CD14-positive monocyte (primary cell): ENCODE data around the gene EPN3. TPM values are rescaled to one million over a fixed set of nuclear protein-coding genes. Genes with fewer than 3 reads are reported as not detected.
A peak's percentile ranks its signal among the peaks of the same experiment; 100 is the strongest.

Experiments
- DNase-seq, 3 donors: peaks; one replicate each; pipeline ENCODE4 v3.0.0-alpha.2; 2011 to 2022
- H2AFZ ChIP-seq: 2 replicates; pipeline ENCODE4 v1.6.0; 2012; ENCODE audit warnings: mild to moderate bottlenecking, low read depth, low read length, inconsistent platforms; ENCODE audit not compliant: insufficient read depth, poor library complexity, severe bottlenecking
- H3K27ac ChIP-seq, 2 donors: 1 replicate in 1 of 2; 2 replicates in 1 of 2; pipeline ENCODE4 v1.5.1; 2012 to 2013; ENCODE audit warnings: low read length in 2 of 2, control low read depth in 1 of 2, inconsistent platforms in 1 of 2, low read depth in 1 of 2, mild to moderate bottlenecking in 1 of 2
- H3K27me3 ChIP-seq, 2 donors: one replicate each; pipeline versions ENCODE4 v1.6.0 to v1.6.1; 2011 to 2013; ENCODE audit warnings: low read length in 2 of 2; ENCODE audit not compliant: control insufficient read depth in 2 of 2, insufficient read depth in 2 of 2
- H3K36me3 ChIP-seq, 2 donors: replicated peaks in 1 of 2; 1 replicate in 1 of 2; 2 replicates in 1 of 2; pipeline versions ENCODE4 v1.5.1 to v1.6.1; 2012 to 2013; ENCODE audit warnings: low read length in 2 of 2, control low read depth in 1 of 2, inconsistent platforms in 1 of 2, mild to moderate bottlenecking in 1 of 2; ENCODE audit not compliant: insufficient read depth in 2 of 2, control insufficient read depth in 1 of 2
- H3K4me1 ChIP-seq, 2 donors: 1 replicate in 1 of 2; 2 replicates in 1 of 2; pipeline versions ENCODE4 v1.5.1 to v1.6.1; 2012 to 2013; ENCODE audit warnings: low read length in 2 of 2, control low read depth in 1 of 2, inconsistent platforms in 1 of 2, mild to moderate bottlenecking in 1 of 2, moderate library complexity in 1 of 2; ENCODE audit not compliant: insufficient read depth in 2 of 2, control insufficient read depth in 1 of 2
- H3K4me2 ChIP-seq: replicated peaks from 2 replicates; pipeline ENCODE3; 2012; ENCODE audit warnings: low read length, moderate library complexity, mild to moderate bottlenecking; ENCODE audit not compliant: poor library complexity, severe bottlenecking; ENCODE audit errors: extremely low read depth
- H3K4me3 ChIP-seq, 3 experiments: fragments of 200-600 bp in 1 of 3; sonication (generic) in 1 of 3; replicated peaks in 1 of 3; 1 replicate in 2 of 3; 2 replicates in 1 of 3; pipeline ENCODE4 v1.5.1; 2011 to 2013; ENCODE audit warnings: low read length in 3 of 3, mild to moderate bottlenecking in 3 of 3, control low read depth in 2 of 3, low read depth in 2 of 3, inconsistent platforms in 1 of 3, moderate library complexity in 1 of 3
- H3K79me2 ChIP-seq: 2 replicates; pipeline ENCODE4 v1.6.0; 2012; ENCODE audit warnings: mild to moderate bottlenecking, control low read depth, inconsistent platforms, low read length, moderate library complexity; ENCODE audit not compliant: insufficient read depth
- H3K9ac ChIP-seq: 2 replicates; pipeline ENCODE4 v1.6.0; 2017; ENCODE audit warnings: low read length, mild to moderate bottlenecking; ENCODE audit not compliant: insufficient read depth, poor library complexity, severe bottlenecking
- H3K9me3 ChIP-seq, 2 donors: replicated peaks in 1 of 2; 1 replicate in 1 of 2; 2 replicates in 1 of 2; pipeline versions ENCODE4 v1.5.1 to v1.6.1; 2012 to 2013; ENCODE audit warnings: low read length in 2 of 2, control low read depth in 1 of 2; ENCODE audit not compliant: control insufficient read depth in 1 of 2, insufficient read depth in 1 of 2
- H4K20me1 ChIP-seq: 2 replicates; pipeline ENCODE4 v1.6.0; 2012; ENCODE audit warnings: mild to moderate bottlenecking, low read length, control low read depth, moderate library complexity; ENCODE audit not compliant: insufficient read depth
- H3K27ac Mint-ChIP-seq, 7 donors: one replicate each; pipeline ENCODE4 v1.8.0; 2020; ENCODE audit warnings: mild to moderate bottlenecking in 7 of 7, mixed read lengths in 7 of 7, moderate library complexity in 6 of 7, inconsistent platforms in 2 of 7
- H3K27me3 Mint-ChIP-seq, 3 donors: one replicate each; pipeline ENCODE4 v1.8.0; 2021 to 2022; ENCODE audit warnings: low read depth in 3 of 3, mild to moderate bottlenecking in 3 of 3, mixed read lengths in 3 of 3, moderate library complexity in 3 of 3, inconsistent platforms in 1 of 3
- H3K36me3 Mint-ChIP-seq, 2 donors: one replicate each; pipeline ENCODE4 v1.8.0; 2020; ENCODE audit warnings: mixed read lengths in 2 of 2, inconsistent platforms in 1 of 2, mild to moderate bottlenecking in 1 of 2
- H3K4me1 Mint-ChIP-seq: one replicate; pipeline ENCODE4 v1.8.0; 2020; ENCODE audit warnings: mild to moderate bottlenecking, mixed read lengths
- H3K4me3 Mint-ChIP-seq, 2 donors: one replicate each; pipeline ENCODE4 v1.8.0; 2020; ENCODE audit warnings: mild to moderate bottlenecking in 2 of 2, mixed read lengths in 2 of 2, moderate library complexity in 1 of 2
- H3K9me3 Mint-ChIP-seq, 7 donors: one replicate each; pipeline ENCODE4 v1.8.0; 2020 to 2022; ENCODE audit warnings: mixed read lengths in 7 of 7, mild to moderate bottlenecking in 6 of 7, moderate library complexity in 6 of 7, inconsistent platforms in 2 of 7
- WGBS: methylation state at CpG from one replicate; pipeline ENCODE4 v1.1.5; 2013; ENCODE audit warnings: missing lambda C conversion rate; ENCODE audit not compliant: insufficient coverage; 5-methylcytosine and 5-hydroxymethylcytosine counted together
- intact Hi-C, 2 donors: fragments of 100-400 bp; cut with micrococcal nuclease; formaldehyde crosslinking; loops; one replicate each; pipeline versions ENCODE4 v1.15.0 to v1.15.1; 2023
- polyA plus RNA-seq, 3 donors: library from polyadenylated mRNA; depleted of rRNA in 1 of 3; unstranded in 2 of 3; stranded (reverse) in 1 of 3; fragments of 300-500 nt in 2 of 3; fragments of >200 nt in 1 of 3; fragmentation: Illumina TruSeq in 2 of 3; gene quantifications; 1 replicate in 2 of 3; 2 replicates in 1 of 3; pipeline ENCODE4 v1.2.3, GENCODE V29; 2012 to 2021
- TF ChIP-seq, protein P1 (sequence below): fragments of 200-600 bp; IDR thresholded peaks from one replicate; pipeline ENCODE4 v1.8.0; 2022; ENCODE audit warnings: antibody characterized with exemption, mild to moderate bottlenecking

EPN3 gene
- polyA plus RNA-seq, 3 donors, result not detected

DNA sequence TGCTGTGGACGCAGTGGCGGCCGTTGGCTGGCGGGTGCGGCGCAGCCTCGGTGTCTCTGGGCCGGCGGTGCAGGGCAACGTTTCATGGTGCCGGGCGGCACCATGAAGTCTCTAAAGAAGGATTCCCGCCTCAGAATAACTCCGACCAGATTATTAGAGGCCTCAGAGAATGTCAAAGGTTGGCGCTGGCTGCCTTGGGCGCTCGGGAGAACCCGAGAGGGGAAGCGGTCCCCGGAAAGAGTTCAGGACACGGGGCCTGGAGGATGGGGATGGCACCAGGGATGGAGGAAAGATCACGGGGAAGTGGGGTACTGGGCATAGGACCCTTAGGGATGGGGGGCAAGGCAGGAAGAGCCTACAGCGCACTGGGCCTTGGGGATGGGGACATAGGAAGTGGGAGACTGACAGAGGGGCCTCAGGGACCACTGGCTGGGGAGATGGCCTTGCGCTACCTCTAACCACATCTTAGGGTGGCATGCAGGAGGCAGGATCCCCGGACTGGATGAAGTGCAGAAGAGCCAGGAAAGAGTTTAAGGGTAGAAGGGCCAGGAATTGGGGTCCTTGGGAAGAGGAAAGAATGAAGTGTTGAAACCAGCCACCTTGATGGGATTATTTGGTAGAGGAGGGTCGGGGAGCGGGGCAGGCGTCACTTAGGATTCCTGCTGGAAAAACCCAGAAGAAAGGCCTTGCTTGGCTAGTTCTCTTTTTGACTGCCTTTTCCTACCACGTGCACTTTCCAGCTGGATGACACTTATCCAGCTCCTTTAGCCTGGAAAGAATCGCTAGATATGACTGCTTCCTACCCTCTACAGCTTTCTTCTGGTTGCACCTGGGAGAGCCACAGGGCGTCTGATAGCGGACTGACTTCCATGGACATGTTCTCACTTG lies 23.7 kb upstream of the EPN3 start:
- H3K36me3 Mint-ChIP-seq, result no peaks in the 10 kb centered on the region
- intact Hi-C loops, result no loop called here
- Histone ChIP-seq H3K9ac (peak overlapping the region; percentile 61), H4K20me1 (no peaks in the 10 kb centered on the region), H3K4me3 (peak overlapping the region; percentile 39 to 81 (median 57)), H3K36me3 (no peaks in the 10 kb centered on the region), H2AFZ (peak overlapping the region; percentile 93), H3K79me2 (no peaks in the 10 kb centered on the region), H3K4me2 (peak overlapping the region; percentile 84), H3K9me3 (no peaks in the 10 kb centered on the region), H3K27ac (no peak overlapping the region), H3K27me3 (no peaks in the 10 kb centered on the region), H3K4me1 (peaks cover 17 to 26% of the 10 kb centered on the region in 2 donors)
- peaks cover 37% of the 10 kb centered on the region for H3K4me1 Mint-ChIP-seq
- TF ChIP-seq, protein P1, sequence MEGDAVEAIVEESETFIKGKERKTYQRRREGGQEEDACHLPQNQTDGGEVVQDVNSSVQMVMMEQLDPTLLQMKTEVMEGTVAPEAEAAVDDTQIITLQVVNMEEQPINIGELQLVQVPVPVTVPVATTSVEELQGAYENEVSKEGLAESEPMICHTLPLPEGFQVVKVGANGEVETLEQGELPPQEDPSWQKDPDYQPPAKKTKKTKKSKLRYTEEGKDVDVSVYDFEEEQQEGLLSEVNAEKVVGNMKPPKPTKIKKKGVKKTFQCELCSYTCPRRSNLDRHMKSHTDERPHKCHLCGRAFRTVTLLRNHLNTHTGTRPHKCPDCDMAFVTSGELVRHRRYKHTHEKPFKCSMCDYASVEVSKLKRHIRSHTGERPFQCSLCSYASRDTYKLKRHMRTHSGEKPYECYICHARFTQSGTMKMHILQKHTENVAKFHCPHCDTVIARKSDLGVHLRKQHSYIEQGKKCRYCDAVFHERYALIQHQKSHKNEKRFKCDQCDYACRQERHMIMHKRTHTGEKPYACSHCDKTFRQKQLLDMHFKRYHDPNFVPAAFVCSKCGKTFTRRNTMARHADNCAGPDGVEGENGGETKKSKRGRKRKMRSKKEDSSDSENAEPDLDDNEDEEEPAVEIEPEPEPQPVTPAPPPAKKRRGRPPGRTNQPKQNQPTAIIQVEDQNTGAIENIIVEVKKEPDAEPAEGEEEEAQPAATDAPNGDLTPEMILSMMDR, result no peak
- 24% methylated on average over 26 of the region's 32 CpGs for WGBS
- DNase-seq, result no peak
- H3K9me3 Mint-ChIP-seq, result peaks cover 0 to 2% (median 0%) of the 10 kb centered on the region in 7 donors
- peak overlapping the region; percentile 64 to 82 (median 68) for H3K27ac Mint-ChIP-seq
- H3K27me3 Mint-ChIP-seq, result peaks cover 4 to 10% (median 6%) of the 10 kb centered on the region in 3 donors
- peak overlapping the region; percentile 84 to 91 for H3K4me3 Mint-ChIP-seq

- no peak overlapping the region for H2AFZ ChIP-seq
- Mint-ChIP-seq H3K27me3 (peaks cover 4 to 5% (median 4%) of the 10 kb centered on the region in 3 donors), H3K27ac (no peak overlapping the region), H3K4me1 (peaks cover 29% of the 10 kb centered on the region), H3K36me3 (no peaks in the 10 kb centered on the region), H3K4me3 (no peak overlapping the region), H3K9me3 (peaks cover 0 to 2% (median 0%) of the 10 kb centered on the region in 7 donors)
- no peaks in the 10 kb centered on the region for H4K20me1 ChIP-seq
- peaks cover 10 to 16% of the 10 kb centered on the region in 2 donors for H3K4me1 ChIP-seq
- 73% methylated on average over 3 of the region's 3 CpGs for WGBS
- DNase-seq, result no peak
- no peak overlapping the region for H3K27ac ChIP-seq
- intact Hi-C loops, result no loop called here
- no peaks in the 10 kb centered on the region for H3K27me3 ChIP-seq
- no peaks in the 10 kb centered on the region for H3K79me2 ChIP-seq
- H3K9me3 ChIP-seq, result no peaks in the 10 kb centered on the region
- no peak overlapping the region for H3K9ac ChIP-seq
- TF ChIP-seq, protein P1, result no peak
- H3K36me3 ChIP-seq, result no peaks in the 10 kb centered on the region
- no peak overlapping the region for H3K4me3 ChIP-seq
- no peak overlapping the region for H3K4me2 ChIP-seq
Measured at GRCh38 chr17:50511058-50511457, 21.5 kb upstream of the EPN3 start.
